Neuronal stem cell (in vitro differentiated cells): ENCODE data around the gene RAPGEF2.

ENCODE experiments used
- DNase-seq: peaks from one replicate; pipeline ENCODE4 v3.0.0-alpha.2; 2013; ENCODE audit warnings: low spot score
- H2AFZ ChIP-seq: one replicate; pipeline ENCODE4 v1.6.1; 2013; ENCODE audit warnings: mild to moderate bottlenecking, low read length, inconsistent platforms
- H2AK5ac ChIP-seq: 2 replicates; pipeline ENCODE4 v1.6.1; 2013; ENCODE audit warnings: low read depth, mild to moderate bottlenecking, inconsistent platforms, low read length, moderate library complexity, mixed read lengths
- H2BK120ac ChIP-seq: 2 replicates; pipeline ENCODE4 v1.6.1; 2013; ENCODE audit warnings: low read depth, mild to moderate bottlenecking, inconsistent platforms, low read length, moderate library complexity, mixed read lengths
- H2BK12ac ChIP-seq: one replicate; pipeline ENCODE4 v1.6.1; 2013; ENCODE audit warnings: low read length, inconsistent platforms
- H2BK15ac ChIP-seq: 2 replicates; pipeline ENCODE4 v1.6.1; 2013; ENCODE audit warnings: mild to moderate bottlenecking, low read length, inconsistent platforms, mixed read lengths
- H2BK5ac ChIP-seq: one replicate; pipeline ENCODE4 v1.6.1; 2013; ENCODE audit warnings: inconsistent platforms, mild to moderate bottlenecking, low read length, moderate library complexity
- H3K14ac ChIP-seq: one replicate; pipeline ENCODE4 v1.6.1; 2013; ENCODE audit warnings: low read length, inconsistent platforms
- H3K18ac ChIP-seq: 2 replicates; pipeline ENCODE4 v1.6.1; 2013; ENCODE audit warnings: low read length, inconsistent platforms
- H3K23ac ChIP-seq: 2 replicates; pipeline ENCODE4 v1.6.1; 2013; ENCODE audit warnings: low read depth, mild to moderate bottlenecking, mixed read lengths, low read length, inconsistent platforms; ENCODE audit not compliant: poor library complexity
- H3K27ac ChIP-seq: replicated peaks from 3 replicates; pipeline ENCODE4 v1.5.1; 2013; ENCODE audit warnings: low read length, inconsistent platforms
- H3K27me3 ChIP-seq, 3 experiments: 2 replicates each; pipeline ENCODE4 v1.6.1; 2013; ENCODE audit warnings: low read length in 3 of 3, mild to moderate bottlenecking in 2 of 3, inconsistent platforms in 1 of 3, low read depth in 1 of 3, mixed read lengths in 1 of 3, moderate library complexity in 1 of 3; ENCODE audit not compliant: control insufficient read depth in 3 of 3, insufficient read depth in 3 of 3
- H3K36me3 ChIP-seq, 2 donors: replicated peaks in 1 of 2; 2 replicates each; pipeline ENCODE4 v1.6.1; 2013; ENCODE audit warnings: low read length in 2 of 2; ENCODE audit not compliant: control insufficient read depth in 2 of 2, insufficient read depth in 2 of 2
- H3K4ac ChIP-seq: 2 replicates; pipeline ENCODE4 v1.6.1; 2013; ENCODE audit warnings: inconsistent platforms, mild to moderate bottlenecking, low read length, moderate library complexity
- H3K4me1 ChIP-seq, 2 donors: 1 replicate in 1 of 2; 2 replicates in 1 of 2; pipeline ENCODE4 v1.6.1; 2013; ENCODE audit warnings: low read length in 2 of 2, low read depth in 1 of 2; ENCODE audit not compliant: control insufficient read depth in 2 of 2, insufficient read depth in 1 of 2
- H3K4me2 ChIP-seq: one replicate; pipeline ENCODE4 v1.6.1; 2013; ENCODE audit warnings: mild to moderate bottlenecking, low read length, inconsistent platforms; ENCODE audit not compliant: insufficient read depth, poor library complexity, severe bottlenecking
- H3K4me3 ChIP-seq, 2 donors: 2 replicates each; pipeline ENCODE4 v1.5.1; 2013; ENCODE audit warnings: low read length in 2 of 2, mild to moderate bottlenecking in 2 of 2, inconsistent platforms in 1 of 2, moderate library complexity in 1 of 2
- H3K79me1 ChIP-seq: one replicate; pipeline ENCODE4 v1.6.1; 2013; ENCODE audit warnings: low read depth, mild to moderate bottlenecking, inconsistent platforms, low read length, moderate library complexity
- H3K9ac ChIP-seq: one replicate; pipeline ENCODE4 v1.6.1; 2013; ENCODE audit warnings: mild to moderate bottlenecking, low read depth, low read length, inconsistent platforms; ENCODE audit not compliant: poor library complexity
- H3K9me3 ChIP-seq, 2 donors: replicated peaks in 1 of 2; 2 replicates each; pipeline versions ENCODE3 to v1.6.1; 2013; ENCODE audit warnings: low read length in 2 of 2, mild to moderate bottlenecking in 2 of 2, inconsistent platforms in 1 of 2, low read depth in 1 of 2, mixed read lengths in 1 of 2, moderate library complexity in 1 of 2; ENCODE audit not compliant: control insufficient read depth in 2 of 2, insufficient read depth in 1 of 2
- H4K8ac ChIP-seq: one replicate; pipeline ENCODE4 v1.6.1; 2013; ENCODE audit warnings: low read depth, mild to moderate bottlenecking, inconsistent platforms, low read length, moderate library complexity
- H4K91ac ChIP-seq: one replicate; pipeline ENCODE4 v1.6.1; 2013; ENCODE audit warnings: low read length, low read depth, mild to moderate bottlenecking, inconsistent platforms; ENCODE audit not compliant: poor library complexity
- WGBS, 2 donors: extraction: QIAGEN DNeasy Blood & Tissue Kit; methylation state at CpG; one replicate each; pipeline ENCODE4 v1.1.7; 2013; ENCODE audit warnings: missing lambda C conversion rate in 2 of 2, mixed read lengths in 1 of 2; ENCODE audit not compliant: insufficient read length in 2 of 2, insufficient replicate concordance in 1 of 2; ENCODE audit errors: extremely low coverage in 2 of 2; 5-methylcytosine and 5-hydroxymethylcytosine counted together

RAPGEF2 gene

GRCh38 chr4:159283696-159284095 is 180.8 kb downstream of the RAPGEF2 start:
- no peak overlapping the region for H3K4me3 ChIP-seq
- H2AFZ ChIP-seq = no peak overlapping the region
- H3K79me1 ChIP-seq = no peaks in the 10 kb centered on the region
- no peak overlapping the region for H3K4me2 ChIP-seq
- WGBS, 2 donors = no CpG with 5 or more reads among the region's 1 CpG
- H3K23ac ChIP-seq = no peak overlapping the region
- no peak for DNase-seq
- H4K8ac ChIP-seq = no peak overlapping the region
- no peak overlapping the region for H3K14ac ChIP-seq
- H2BK5ac ChIP-seq = no peak overlapping the region
- H3K27ac ChIP-seq = no peak overlapping the region
- H2BK12ac ChIP-seq = no peak overlapping the region
- no peak overlapping the region for H3K9ac ChIP-seq
- no peak overlapping the region for H3K18ac ChIP-seq
- no peak overlapping the region for H2AK5ac ChIP-seq
- peaks cover 3 to 13% of the 10 kb centered on the region in 2 donors for H3K4me1 ChIP-seq
- H3K9me3 ChIP-seq = no peaks in the 10 kb centered on the region
- no peak overlapping the region for H2BK120ac ChIP-seq
- H3K4ac ChIP-seq = no peak overlapping the region
- no peaks in the 10 kb centered on the region for H3K27me3 ChIP-seq
- H3K36me3 ChIP-seq = no peaks in the 10 kb centered on the region
- H4K91ac ChIP-seq = no peak overlapping the region
- H2BK15ac ChIP-seq = no peak overlapping the region

GRCh38 chr4:159284113-159284512 is 181.2 kb downstream of the RAPGEF2 start:
- Histone ChIP-seq H3K18ac (no peak overlapping the region), H3K27ac (no peak overlapping the region), H2BK120ac (no peak overlapping the region), H2BK5ac (no peak overlapping the region), H3K23ac (no peak overlapping the region), H4K91ac (no peak overlapping the region), H3K4me2 (no peak overlapping the region), H3K36me3 (no peaks in the 10 kb centered on the region), H2AFZ (no peak overlapping the region), H3K9me3 (no peaks in the 10 kb centered on the region), H3K4ac (no peak overlapping the region), H2BK15ac (no peak overlapping the region), H4K8ac (no peak overlapping the region), H3K4me3 (no peak overlapping the region), H3K79me1 (no peaks in the 10 kb centered on the region), H2BK12ac (no peak overlapping the region), H3K27me3 (no peaks in the 10 kb centered on the region), H2AK5ac (no peak overlapping the region), H3K14ac (no peak overlapping the region), H3K4me1 (peaks cover 3 to 13% of the 10 kb centered on the region in 2 donors), H3K9ac (no peak overlapping the region)
- DNase-seq = no peak
- no CpG with 5 or more reads among the region's 4 CpGs for WGBS, 2 donors

- H2AFZ ChIP-seq = no peak overlapping the region
- H3K9me3 ChIP-seq = no peaks in the 10 kb centered on the region
- no peak overlapping the region for H3K9ac ChIP-seq
- peaks cover 3 to 13% of the 10 kb centered on the region in 2 donors for H3K4me1 ChIP-seq
- DNase-seq = no peak
- no peak overlapping the region for H3K4me3 ChIP-seq
- H2BK12ac ChIP-seq = no peak overlapping the region
- H2BK120ac ChIP-seq = no peak overlapping the region
- H3K23ac ChIP-seq = no peak overlapping the region
- H3K27me3 ChIP-seq = no peaks in the 10 kb centered on the region
- no peak overlapping the region for H2BK5ac ChIP-seq
- H3K27ac ChIP-seq = no peak overlapping the region
- no peak overlapping the region for H3K4ac ChIP-seq
- no peak overlapping the region for H3K14ac ChIP-seq
- H2AK5ac ChIP-seq = no peak overlapping the region
- no peak overlapping the region for H2BK15ac ChIP-seq
- no peak overlapping the region for H4K8ac ChIP-seq
- H3K79me1 ChIP-seq = no peaks in the 10 kb centered on the region
- no CpG with 5 or more reads among the region's 6 CpGs for WGBS, 2 donors
- H3K36me3 ChIP-seq = no peaks in the 10 kb centered on the region
- H3K4me2 ChIP-seq = no peak overlapping the region
- no peak overlapping the region for H3K18ac ChIP-seq
- no peak overlapping the region for H4K91ac ChIP-seq
Measured at GRCh38 chr4:159284733-159285132, 181.9 kb downstream of the RAPGEF2 start.

GRCh38 chr4:159287767-159288166 is 184.9 kb downstream of the RAPGEF2 start:
- H2BK15ac ChIP-seq = no peak overlapping the region
- no peak overlapping the region for H3K4ac ChIP-seq
- H3K18ac ChIP-seq = no peak overlapping the region
- no peak overlapping the region for H3K4me2 ChIP-seq
- H3K23ac ChIP-seq = no peak overlapping the region
- H3K79me1 ChIP-seq = no peaks in the 10 kb centered on the region
- DNase-seq = no peak
- peaks cover 5 to 11% of the 10 kb centered on the region in 2 donors for H3K4me1 ChIP-seq
- H4K91ac ChIP-seq = no peak overlapping the region
- H2AFZ ChIP-seq = no peak overlapping the region
- H2BK5ac ChIP-seq = no peak overlapping the region
- H3K9ac ChIP-seq = no peak overlapping the region
- no CpG with 5 or more reads among the region's 1 CpG for WGBS, 2 donors
- no peak overlapping the region for H3K4me3 ChIP-seq
- no peak overlapping the region for H2AK5ac ChIP-seq
- no peaks in the 10 kb centered on the region for H3K27me3 ChIP-seq
- H3K9me3 ChIP-seq = no peaks in the 10 kb centered on the region
- no peak overlapping the region for H2BK12ac ChIP-seq
- H3K36me3 ChIP-seq = no peaks in the 10 kb centered on the region
- no peak overlapping the region for H4K8ac ChIP-seq
- no peak overlapping the region for H3K27ac ChIP-seq
- no peak overlapping the region for H2BK120ac ChIP-seq
- no peak overlapping the region for H3K14ac ChIP-seq
